ENCODE results near the gene SETX. TPM values are rescaled to one million over a fixed set of nuclear protein-coding genes. Genes with fewer than 3 reads are reported as not detected.
A peak's percentile ranks its signal among the peaks of the same experiment; 100 is the strongest.

The SETX gene
- total RNA-seq, 1 donor from 2014 or later = 49.7 TPM

DNA sequence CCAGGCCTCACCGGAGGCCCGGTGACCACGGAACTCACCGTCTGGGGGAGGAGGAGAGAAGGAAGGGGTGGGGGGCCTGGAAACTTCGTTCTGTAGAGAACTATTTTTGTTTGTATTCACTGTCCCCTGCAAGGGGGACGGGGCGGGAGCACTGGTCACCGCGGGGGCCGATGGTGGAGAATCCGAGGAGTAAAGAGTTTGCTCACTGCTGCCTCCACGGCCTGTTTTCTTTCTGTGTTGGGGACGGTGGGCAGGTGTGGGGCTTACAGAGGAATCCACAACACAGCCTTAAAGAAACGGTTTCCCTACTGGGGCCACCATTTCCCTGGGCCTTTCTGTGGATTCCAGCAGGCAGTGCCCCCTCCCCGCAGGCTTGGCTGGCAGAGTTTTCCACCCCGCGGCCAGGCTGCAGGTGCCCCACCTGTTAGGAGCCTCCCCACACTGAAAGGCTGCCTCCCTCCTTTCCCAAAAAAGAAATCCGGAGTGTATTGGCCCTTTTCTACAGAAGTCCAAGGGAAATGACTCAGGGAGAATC is 112.1 kb downstream of the SETX start:
- Mint-ChIP-seq H3K9me3 (no peaks in the 10 kb centered on the region), H3K36me3 (no peaks in the 10 kb centered on the region), H3K4me3 (peak overlapping the region; percentile 90), H3K27me3 (ENCODE audit: insufficient read depth, low read depth) (peaks cover 25% of the 10 kb centered on the region), H3K4me1 (peaks cover 20% of the 10 kb centered on the region), H3K27ac (no peak overlapping the region)
- Histone ChIP-seq H3K79me2 (ENCODE audit: low read depth) (no peaks in the 10 kb centered on the region), H3K9me3 (ENCODE audit: low read depth) (no peaks in the 10 kb centered on the region), H3K36me3 (no peaks in the 10 kb centered on the region), H3K9ac (no peak overlapping the region), H3K4me1 (peaks cover 24% of the 10 kb centered on the region), H3K4me3 (peak overlapping the region; percentile 70), H3K4me2 (peak overlapping the region; percentile 99), H3K27me3 (peaks cover 56% of the 10 kb centered on the region), H2AFZ (replicated peaks) (peak overlapping the region; percentile 95), H3F3A (ENCODE audit: low read depth) (peaks cover 24% of the 10 kb centered on the region), H3K27ac (no peak overlapping the region), H4K20me1 (ENCODE audit: low read depth) (no peaks in the 10 kb centered on the region)
- peak; percentile 57 for TF ChIP-seq EZH2 (IDR thresholded peaks at IDR 0.05)
- TF ChIP-seq, protein P1, sequence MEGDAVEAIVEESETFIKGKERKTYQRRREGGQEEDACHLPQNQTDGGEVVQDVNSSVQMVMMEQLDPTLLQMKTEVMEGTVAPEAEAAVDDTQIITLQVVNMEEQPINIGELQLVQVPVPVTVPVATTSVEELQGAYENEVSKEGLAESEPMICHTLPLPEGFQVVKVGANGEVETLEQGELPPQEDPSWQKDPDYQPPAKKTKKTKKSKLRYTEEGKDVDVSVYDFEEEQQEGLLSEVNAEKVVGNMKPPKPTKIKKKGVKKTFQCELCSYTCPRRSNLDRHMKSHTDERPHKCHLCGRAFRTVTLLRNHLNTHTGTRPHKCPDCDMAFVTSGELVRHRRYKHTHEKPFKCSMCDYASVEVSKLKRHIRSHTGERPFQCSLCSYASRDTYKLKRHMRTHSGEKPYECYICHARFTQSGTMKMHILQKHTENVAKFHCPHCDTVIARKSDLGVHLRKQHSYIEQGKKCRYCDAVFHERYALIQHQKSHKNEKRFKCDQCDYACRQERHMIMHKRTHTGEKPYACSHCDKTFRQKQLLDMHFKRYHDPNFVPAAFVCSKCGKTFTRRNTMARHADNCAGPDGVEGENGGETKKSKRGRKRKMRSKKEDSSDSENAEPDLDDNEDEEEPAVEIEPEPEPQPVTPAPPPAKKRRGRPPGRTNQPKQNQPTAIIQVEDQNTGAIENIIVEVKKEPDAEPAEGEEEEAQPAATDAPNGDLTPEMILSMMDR (IDR thresholded peaks at IDR 0.05) = peak; percentile 22
- TF ChIP-seq EZH2phosphoT487 (IDR thresholded peaks at IDR 0.05) = peak; percentile 53
- peak; percentile 54 for DNase-seq (ENCODE audit: low spot score)

DNA sequence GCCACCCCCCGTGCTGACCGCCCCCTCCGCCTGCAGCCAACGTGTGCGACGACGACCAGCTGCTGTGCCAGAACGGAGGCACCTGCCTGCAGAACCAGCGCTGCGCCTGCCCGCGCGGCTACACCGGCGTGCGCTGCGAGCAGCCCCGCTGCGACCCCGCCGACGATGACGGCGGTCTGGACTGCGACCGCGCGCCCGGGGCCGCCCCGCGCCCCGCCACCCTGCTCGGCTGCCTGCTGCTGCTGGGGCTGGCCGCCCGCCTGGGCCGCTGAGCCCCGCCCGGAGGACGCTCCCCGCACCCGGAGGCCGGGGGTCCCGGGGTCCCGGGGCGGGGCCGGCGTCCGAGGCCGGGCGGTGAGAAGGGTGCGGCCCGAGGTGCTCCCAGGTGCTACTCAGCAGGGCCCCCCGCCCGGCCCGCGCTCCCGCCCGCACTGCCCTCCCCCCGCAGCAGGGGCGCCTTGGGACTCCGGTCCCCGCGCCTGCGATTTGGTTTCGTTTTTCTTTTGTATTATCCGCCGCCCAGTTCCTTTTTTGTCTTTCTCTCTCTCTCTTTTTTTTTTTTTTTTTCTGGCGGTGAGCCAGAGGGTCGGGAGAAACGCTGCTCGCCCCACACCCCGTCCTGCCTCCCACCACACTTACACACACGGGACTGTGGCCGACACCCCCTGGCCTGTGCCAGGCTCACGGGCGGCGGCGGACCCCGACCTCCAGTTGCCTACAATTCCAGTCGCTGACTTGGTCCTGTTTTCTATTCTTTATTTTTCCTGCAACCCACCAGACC is 112.8 kb downstream of the SETX start:
- peak overlapping the region; percentile 90 for H3K4me3 Mint-ChIP-seq
- Histone ChIP-seq H3K4me3 (peak overlapping the region; percentile 70), H3K4me2 (peak overlapping the region; percentile 99), H3K36me3 (no peaks in the 10 kb centered on the region), H3K9me3 (ENCODE audit: low read depth) (no peaks in the 10 kb centered on the region), H3K9ac (no peak overlapping the region), H2AFZ (replicated peaks) (peak overlapping the region; percentile 95), H3K27me3 (peaks cover 62% of the 10 kb centered on the region), H3K4me1 (peaks cover 24% of the 10 kb centered on the region), H3K79me2 (ENCODE audit: low read depth) (no peaks in the 10 kb centered on the region), H3F3A (ENCODE audit: low read depth) (peaks cover 24% of the 10 kb centered on the region), H4K20me1 (ENCODE audit: low read depth) (no peaks in the 10 kb centered on the region), H3K27ac (no peak overlapping the region)
- TF ChIP-seq, protein P1 (IDR thresholded peaks at IDR 0.05) = no peak
- TF ChIP-seq EZH2phosphoT487 (IDR thresholded peaks at IDR 0.05) = no peak
- peak; percentile 79 for TF ChIP-seq EZH2 (IDR thresholded peaks at IDR 0.05)
- H3K4me1 Mint-ChIP-seq = peaks cover 20% of the 10 kb centered on the region
- no peaks in the 10 kb centered on the region for H3K9me3 Mint-ChIP-seq
- H3K27me3 Mint-ChIP-seq (ENCODE audit: insufficient read depth, low read depth) = peaks cover 28% of the 10 kb centered on the region
- no peak overlapping the region for H3K27ac Mint-ChIP-seq
- H3K36me3 Mint-ChIP-seq = no peaks in the 10 kb centered on the region
- peak; percentile 61 for DNase-seq (ENCODE audit: low spot score)

DNA sequence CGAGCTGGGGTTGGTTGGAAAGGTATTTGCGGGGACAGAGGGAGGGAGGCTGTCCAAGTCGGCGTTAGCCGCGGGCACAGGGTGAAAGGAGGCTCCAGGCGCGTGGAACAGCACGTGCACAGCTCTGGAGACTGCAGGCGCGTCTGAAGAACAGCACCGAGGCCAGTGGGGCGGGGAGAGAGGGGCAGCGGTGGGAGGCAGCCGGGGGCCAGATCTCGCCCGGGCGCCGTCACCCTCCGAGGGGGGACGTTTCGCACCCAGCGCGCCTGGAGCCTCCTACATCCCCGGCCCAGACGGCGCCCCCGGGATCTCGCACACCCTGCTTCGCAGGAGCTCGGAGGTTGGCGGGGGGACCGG is 113.3 kb downstream of the SETX start:
- Histone ChIP-seq H3K27ac (no peak overlapping the region), H3K4me2 (peak overlapping the region; percentile 99), H3K9ac (no peak overlapping the region), H4K20me1 (ENCODE audit: low read depth) (no peaks in the 10 kb centered on the region), H2AFZ (replicated peaks) (peak overlapping the region; percentile 71), H3K27me3 (peaks cover 68% of the 10 kb centered on the region), H3K9me3 (ENCODE audit: low read depth) (no peaks in the 10 kb centered on the region), H3K4me1 (peaks cover 24% of the 10 kb centered on the region), H3K4me3 (peak overlapping the region; percentile 70), H3K36me3 (no peaks in the 10 kb centered on the region), H3F3A (ENCODE audit: low read depth) (peaks cover 24% of the 10 kb centered on the region), H3K79me2 (ENCODE audit: low read depth) (no peaks in the 10 kb centered on the region)
- Mint-ChIP-seq H3K27me3 (ENCODE audit: insufficient read depth, low read depth) (peaks cover 26% of the 10 kb centered on the region), H3K4me1 (peaks cover 20% of the 10 kb centered on the region), H3K9me3 (no peaks in the 10 kb centered on the region), H3K27ac (no peak overlapping the region), H3K36me3 (no peaks in the 10 kb centered on the region), H3K4me3 (peak overlapping the region; percentile 93)
- no peak for DNase-seq (ENCODE audit: low spot score)
- TF ChIP-seq EZH2phosphoT487 (IDR thresholded peaks at IDR 0.05) = no peak
- TF ChIP-seq, protein P1 (IDR thresholded peaks at IDR 0.05) = no peak
- no peak for TF ChIP-seq EZH2 (IDR thresholded peaks at IDR 0.05)
